HCT116 (cell line): ENCODE measurements around the gene UVRAG. TPM values are rescaled to one million over a fixed set of nuclear protein-coding genes. Genes with fewer than 3 reads are reported as not detected.

Experiments used
- ATAC-seq: fragments of 200-7000 bp; cut with Tn5 transposase; 2 replicates; pipeline ENCODE4 v1.9.1; 2020; ENCODE audit warnings: mild to moderate bottlenecking, moderate library complexity
- BruUV-seq: library from RNA; stranded (reverse); fragments of 400-500 nt; replicated peaks from 2 replicates; lab custom pipeline; 2021; lab: Mats Ljungman, UMichigan
- CTCF ChIA-PET: fragments of 300-600 bp; sonication (Branson Sonifier 250); formaldehyde crosslinking; loops from one replicate; lab custom pipeline; 2021; ENCODE audit warnings: antibody characterized with exemption; lab: Charles Lee
- POLR2A ChIA-PET: fragments of 300-600, 350-600 bp; sonication (Branson Sonifier 250); formaldehyde crosslinking; loops from one replicate; lab custom pipeline; 2021; ENCODE audit warnings: antibody characterized with exemption; lab: Charles Lee
- RAD21 ChIA-PET, 2 experiments: fragments of 300-600 bp; sonication (Branson Sonifier 250); formaldehyde crosslinking; loops; one replicate each; lab custom pipeline; 2023; ENCODE audit warnings: low total read pairs in 2 of 2; ENCODE audit not compliant: uncharacterized antibody in 2 of 2, unreplicated experiment in 2 of 2, low non-redundant PET in 1 of 2; lab: Charles Lee
- DNase-seq: peaks from one replicate; pipeline ENCODE4 v3.0.0-alpha.2; 2010; ENCODE audit warnings: low read depth, low spot score
- H2AFZ ChIP-seq: fragments of 200-600 bp; shearing (Covaris generic), sonication (generic); 2 replicates; pipeline ENCODE4 v1.6.1; 2017; ENCODE audit warnings: low read depth, mixed run types, mixed read lengths, antibody characterized with exemption, low read length; ENCODE audit not compliant: poor library complexity, severe bottlenecking
- H3K27ac ChIP-seq: 2 replicates; pipeline ENCODE4 v1.5.1; 2012; ENCODE audit warnings: low read depth, low read length
- H3K27me3 ChIP-seq: fragments of 200-600 bp; sonication (generic); 2 replicates; pipeline ENCODE4 v1.6.1; 2016; ENCODE audit warnings: mixed run types, low read length, mixed read lengths; ENCODE audit not compliant: insufficient read depth
- H3K36me3 ChIP-seq, 2 experiments: fragments of 200-500 bp in 1 of 2; fragments of 200-600 bp in 1 of 2; sonication (Bioruptor generic) in 1 of 2; sonication (generic) in 1 of 2; 2 replicates each; pipeline versions ENCODE4 v1.5.1 to v1.6.1; 2014 to 2016; ENCODE audit warnings: low read length in 2 of 2, inconsistent platforms in 1 of 2, mixed read lengths in 1 of 2, mixed run types in 1 of 2; ENCODE audit not compliant: insufficient read depth in 2 of 2, control insufficient read depth in 1 of 2
- H3K4me1 ChIP-seq, 2 experiments: fragments of 200-600 bp in 1 of 2; sonication (generic) in 1 of 2; 2 replicates each; pipeline versions ENCODE4 v1.5.1 to v1.6.1; 2012 to 2017; ENCODE audit warnings: low read length in 2 of 2, inconsistent platforms in 1 of 2, mild to moderate bottlenecking in 1 of 2, mixed read lengths in 1 of 2, mixed run types in 1 of 2, moderate library complexity in 1 of 2; ENCODE audit not compliant: insufficient read depth in 2 of 2, control insufficient read depth in 1 of 2
- H3K4me2 ChIP-seq: fragments of 200-600 bp; sonication (generic); 2 replicates; pipeline ENCODE4 v1.6.1; 2017; ENCODE audit warnings: mixed run types, low read length, mixed read lengths
- H3K4me3 ChIP-seq, 2 experiments: fragments of 200-600 bp in 1 of 2; sonication (generic) in 1 of 2; replicated peaks in 1 of 2; 2 replicates each; pipeline ENCODE4 v1.5.1; 2011 to 2016; ENCODE audit warnings: low read length in 2 of 2, control low read depth in 1 of 2, low read depth in 1 of 2, mild to moderate bottlenecking in 1 of 2, mixed read lengths in 1 of 2, mixed run types in 1 of 2
- H3K79me2 ChIP-seq: fragments of 200-600 bp; sonication (generic); 2 replicates; pipeline ENCODE4 v1.6.1; 2017; ENCODE audit warnings: mild to moderate bottlenecking, mixed run types, low read length, moderate library complexity, mixed read lengths; ENCODE audit not compliant: insufficient read depth
- H3K9ac ChIP-seq: fragments of 200-600 bp; sonication (generic); 2 replicates; pipeline ENCODE4 v1.6.1; 2016; ENCODE audit warnings: low read length, mixed read lengths
- H3K9me2 ChIP-seq: fragments of 200-600 bp; sonication (generic), shearing (Covaris generic); 2 replicates; pipeline ENCODE4 v1.6.1; 2017; ENCODE audit warnings: mixed run types, mild to moderate bottlenecking, moderate library complexity; ENCODE audit not compliant: insufficient read depth
- H3K9me3 ChIP-seq, 2 experiments: fragments of 200-500 bp in 1 of 2; fragments of 200-600 bp in 1 of 2; sonication (Bioruptor generic) in 1 of 2; sonication (generic) in 1 of 2; 2 replicates each; pipeline ENCODE4 v1.6.1; 2014 to 2017; ENCODE audit warnings: low read length in 2 of 2, mixed read lengths in 2 of 2, inconsistent platforms in 1 of 2, low read depth in 1 of 2, mild to moderate bottlenecking in 1 of 2, mixed run types in 1 of 2, moderate library complexity in 1 of 2; ENCODE audit not compliant: control insufficient read depth in 1 of 2, insufficient read depth in 1 of 2
- H4K20me1 ChIP-seq: fragments of 200-600 bp; sonication (generic), shearing (Covaris generic); 2 replicates; pipeline ENCODE4 v1.6.1; 2017; ENCODE audit warnings: mixed run types, mild to moderate bottlenecking, moderate library complexity; ENCODE audit not compliant: insufficient read depth
- CBX3 ChIP-seq: IDR thresholded peaks from 2 replicates; pipeline ENCODE4 v1.6.1; 2012; ENCODE audit warnings: low read depth
- CEBPB ChIP-seq: IDR thresholded peaks from 2 replicates; pipeline ENCODE4 v1.6.1; 2012; ENCODE audit warnings: low read depth
- ELF1 ChIP-seq: IDR thresholded peaks from 2 replicates; pipeline ENCODE4 v1.6.1; 2012; ENCODE audit warnings: low read depth, borderline replicate concordance
- EZH2phosphoT487 ChIP-seq: fragments of 200-600 bp; IDR thresholded peaks from 2 replicates; pipeline ENCODE4 v1.6.1; 2018; ENCODE audit warnings: antibody characterized with exemption, borderline replicate concordance
- POLR2A ChIP-seq: IDR thresholded peaks from 2 replicates; pipeline ENCODE4 v1.7.0; 2011; ENCODE audit warnings: borderline replicate concordance; ENCODE audit not compliant: insufficient read depth, insufficient read length; ENCODE audit errors: extremely low read depth
- RAD21 ChIP-seq: IDR thresholded peaks from 2 replicates; pipeline ENCODE4 v1.6.1; 2012; ENCODE audit warnings: low read depth, mild to moderate bottlenecking
- SIN3A ChIP-seq: IDR thresholded peaks from 2 replicates; pipeline ENCODE4 v1.6.1; 2012; ENCODE audit warnings: low read depth
- SP1 ChIP-seq: IDR thresholded peaks from 2 replicates; pipeline ENCODE4 v1.6.1; 2012; ENCODE audit warnings: low read depth
- TCF7L2 ChIP-seq: IDR thresholded peaks from 2 replicates; pipeline ENCODE4 v1.7.0; 2011; ENCODE audit warnings: borderline replicate concordance, inconsistent platforms; ENCODE audit not compliant: insufficient read depth, insufficient read length; ENCODE audit errors: extremely low read depth
- YY1 ChIP-seq: IDR thresholded peaks from 2 replicates; pipeline ENCODE4 v1.6.1; 2011; ENCODE audit warnings: low read length, low read depth, moderate library complexity, mild to moderate bottlenecking; ENCODE audit not compliant: insufficient replicate concordance; ENCODE audit errors: extremely low read depth
- ZFX ChIP-seq: fragments of 450-650 bp; IDR thresholded peaks from 2 replicates; pipeline ENCODE4 v1.6.1; 2017
- ZNF274 ChIP-seq: fragments of 200-500 bp; sonication (Bioruptor generic); IDR thresholded peaks from 2 replicates; pipeline ENCODE4 v1.6.1; 2014; ENCODE audit warnings: mild to moderate bottlenecking, low read depth, low read length, inconsistent platforms
- intact Hi-C: fragments of 100-400 bp; cut with micrococcal nuclease; formaldehyde crosslinking; loops from 2 replicates; pipeline ENCODE4 v1.10.0; 2022
- total RNA-seq: library from RNA; stranded (reverse); gene quantifications from one replicate; pipeline ENCODE4 v1.2.1, GENCODE V29; 2021; ENCODE audit not compliant: unreplicated experiment
- TF ChIP-seq, protein P1 (sequence below): IDR thresholded peaks from 2 replicates; pipeline ENCODE4 v1.6.1; 2012
- TF ChIP-seq, protein P2 (sequence below): IDR thresholded peaks from 2 replicates; pipeline ENCODE4 v1.6.1; 2011; ENCODE audit warnings: mild to moderate bottlenecking, low read length, moderate library complexity; ENCODE audit not compliant: insufficient replicate concordance; ENCODE audit errors: extremely low read depth

UVRAG gene
- total RNA-seq, 1 experiment from 2014 or later, result 12.3 TPM

- ATAC-seq (no peak; the same call in 1 of the 2 replicates), DNase-seq (no peak)
- Histone ChIP-seq H3K4me1 (no peaks in the 10 kb centered on the region), H3K27me3 (no peaks in the 10 kb centered on the region), H3K79me2 (no peaks in the 10 kb centered on the region), H2AFZ (no peak overlapping the region), H3K36me3 (no peaks in the 10 kb centered on the region), H3K27ac (no peak overlapping the region), H3K9me2 (no peaks in the 10 kb centered on the region), H3K4me2 (no peak overlapping the region), H3K9ac (no peak overlapping the region), H3K4me3 (no peak overlapping the region), H3K9me3 (no peaks in the 10 kb centered on the region), H4K20me1 (no peaks in the 10 kb centered on the region)
- ChIA-PET RAD21 (no interaction called here), POLR2A (no interaction called here), CTCF (no interaction called here)
- intact Hi-C loops, result no loop called here
- TF ChIP-seq ELF1 (no peak), ZFX (no peak), SP1 (no peak), POLR2A (no peak), CEBPB (no peak)
- TF ChIP-seq, protein P1, sequence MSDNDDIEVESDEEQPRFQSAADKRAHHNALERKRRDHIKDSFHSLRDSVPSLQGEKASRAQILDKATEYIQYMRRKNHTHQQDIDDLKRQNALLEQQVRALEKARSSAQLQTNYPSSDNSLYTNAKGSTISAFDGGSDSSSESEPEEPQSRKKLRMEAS, result no peak
- TF ChIP-seq, protein P2, sequence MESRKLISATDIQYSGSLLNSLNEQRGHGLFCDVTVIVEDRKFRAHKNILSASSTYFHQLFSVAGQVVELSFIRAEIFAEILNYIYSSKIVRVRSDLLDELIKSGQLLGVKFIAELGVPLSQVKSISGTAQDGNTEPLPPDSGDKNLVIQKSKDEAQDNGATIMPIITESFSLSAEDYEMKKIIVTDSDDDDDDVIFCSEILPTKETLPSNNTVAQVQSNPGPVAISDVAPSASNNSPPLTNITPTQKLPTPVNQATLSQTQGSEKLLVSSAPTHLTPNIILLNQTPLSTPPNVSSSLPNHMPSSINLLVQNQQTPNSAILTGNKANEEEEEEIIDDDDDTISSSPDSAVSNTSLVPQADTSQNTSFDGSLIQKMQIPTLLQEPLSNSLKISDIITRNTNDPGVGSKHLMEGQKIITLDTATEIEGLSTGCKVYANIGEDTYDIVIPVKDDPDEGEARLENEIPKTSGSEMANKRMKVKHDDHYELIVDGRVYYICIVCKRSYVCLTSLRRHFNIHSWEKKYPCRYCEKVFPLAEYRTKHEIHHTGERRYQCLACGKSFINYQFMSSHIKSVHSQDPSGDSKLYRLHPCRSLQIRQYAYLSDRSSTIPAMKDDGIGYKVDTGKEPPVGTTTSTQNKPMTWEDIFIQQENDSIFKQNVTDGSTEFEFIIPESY, result no peak
- BruUV-seq, result no TSS peak
Measured at GRCh38 chr11:76169473-76169896, 354.5 kb downstream of the UVRAG start.

DNA sequence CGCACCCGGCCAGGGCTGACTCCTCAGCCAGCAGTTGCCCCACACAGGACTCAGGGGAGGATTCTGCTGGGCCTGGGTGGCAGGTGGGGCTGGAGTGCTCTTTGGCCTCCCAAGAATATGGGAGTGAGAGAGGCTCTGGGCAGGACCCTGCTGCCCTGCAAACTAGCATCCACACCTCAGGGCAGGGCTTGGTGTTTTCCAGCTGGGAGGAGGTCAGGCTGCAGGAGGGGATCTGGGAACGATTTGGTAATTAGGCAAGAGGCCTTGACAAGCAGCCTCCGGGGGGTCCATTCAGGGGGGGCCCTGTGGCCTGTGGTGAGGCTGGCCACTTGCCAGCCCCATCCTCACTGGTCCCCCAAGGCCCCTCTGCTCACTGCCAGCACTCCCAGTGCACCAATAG is 355.5 kb downstream of the UVRAG start:
- no peak overlapping the region for H3K4me2 ChIP-seq
- ATAC-seq, result no peak

More for the DNA sequence above, 355.5 kb downstream of the UVRAG start:
- H4K20me1 ChIP-seq, result no peaks in the 10 kb centered on the region
- RAD21 ChIA-PET, result no interaction called here
- DNase-seq, result no peak
- CTCF ChIA-PET, result no interaction called here
- H3K9me3 ChIP-seq, result no peaks in the 10 kb centered on the region
- no TSS peak for BruUV-seq
- no peak overlapping the region for H3K9ac ChIP-seq
- TF ChIP-seq TCF7L2, result no peak
- TF ChIP-seq CBX3, result no peak
- TF ChIP-seq EZH2phosphoT487, result no peak
- no peak for TF ChIP-seq YY1
- TF ChIP-seq SIN3A, result no peak
- no peak for TF ChIP-seq ELF1
- no peak for TF ChIP-seq SP1
- no peak for TF ChIP-seq ZNF274
- no peak for TF ChIP-seq RAD21
- H3K79me2 ChIP-seq, result no peaks in the 10 kb centered on the region
- POLR2A ChIA-PET, result no interaction called here
- no peak overlapping the region for H3K27ac ChIP-seq
- intact Hi-C loops, result no loop called here
- no peaks in the 10 kb centered on the region for H3K4me1 ChIP-seq
- H3K27me3 ChIP-seq, result no peaks in the 10 kb centered on the region
- no peaks in the 10 kb centered on the region for H3K9me2 ChIP-seq
- no peaks in the 10 kb centered on the region for H3K36me3 ChIP-seq
- H3K4me3 ChIP-seq, result no peak overlapping the region
- no peak overlapping the region for H2AFZ ChIP-seq
